Testis (tissue), 2 donors: ENCODE results near the gene CD27.

ENCODE experiments used
- POLR2A ChIP-seq: fragments of 450-650 bp; IDR thresholded peaks from one replicate; pipeline ENCODE4 v1.6.1; 2017; ENCODE audit warnings: antibody characterized with exemption, mild to moderate bottlenecking, moderate library complexity
- TF ChIP-seq, protein P1 (sequence below), 3 experiments: fragments of 450-650 bp in 2 of 3; fragments of 200-600 bp in 1 of 3; sonication (generic) in 1 of 3; IDR thresholded peaks; one replicate each; pipeline ENCODE4 v1.5.1; 2016 to 2019; ENCODE audit warnings: antibody characterized with exemption in 3 of 3, mild to moderate bottlenecking in 2 of 3, moderate library complexity in 1 of 3

DNA sequence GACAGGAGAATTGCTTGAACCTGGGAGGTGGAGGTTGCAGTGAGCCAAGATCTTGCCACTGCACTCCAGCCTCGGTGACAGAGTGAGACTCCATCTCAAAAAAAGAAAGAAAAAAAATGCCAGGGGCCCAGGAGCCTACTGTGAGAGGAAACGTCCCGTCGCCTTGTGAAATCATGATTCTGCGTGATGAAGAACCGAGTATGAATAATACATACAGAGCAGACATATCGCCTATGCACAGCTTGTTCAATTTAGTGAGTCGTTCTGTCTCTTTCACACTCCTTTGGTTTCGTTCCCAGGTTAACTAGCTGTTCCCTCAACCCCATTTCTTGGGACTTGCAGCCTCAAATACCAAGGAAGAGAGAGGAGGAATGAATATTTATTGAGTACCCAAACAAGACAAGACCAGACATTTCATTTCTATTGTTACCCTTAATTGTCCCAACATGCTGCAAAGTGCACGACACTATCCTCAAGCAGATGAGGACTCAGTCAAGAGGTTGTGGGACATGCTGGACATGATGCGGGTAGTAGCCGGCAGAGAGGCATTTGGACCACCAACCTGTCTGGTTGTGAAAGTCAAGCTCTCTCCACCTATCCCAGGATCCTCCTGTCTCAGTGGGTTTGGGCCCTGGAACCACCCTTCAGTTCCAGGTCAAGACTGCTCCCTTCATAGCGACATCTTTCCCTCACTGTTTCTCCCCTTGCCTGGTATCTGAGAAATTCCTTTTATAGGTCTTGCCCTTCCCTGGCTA is 8.6 kb upstream of the CD27 start:
- TF ChIP-seq POLR2A: no peak
- TF ChIP-seq, protein P1, sequence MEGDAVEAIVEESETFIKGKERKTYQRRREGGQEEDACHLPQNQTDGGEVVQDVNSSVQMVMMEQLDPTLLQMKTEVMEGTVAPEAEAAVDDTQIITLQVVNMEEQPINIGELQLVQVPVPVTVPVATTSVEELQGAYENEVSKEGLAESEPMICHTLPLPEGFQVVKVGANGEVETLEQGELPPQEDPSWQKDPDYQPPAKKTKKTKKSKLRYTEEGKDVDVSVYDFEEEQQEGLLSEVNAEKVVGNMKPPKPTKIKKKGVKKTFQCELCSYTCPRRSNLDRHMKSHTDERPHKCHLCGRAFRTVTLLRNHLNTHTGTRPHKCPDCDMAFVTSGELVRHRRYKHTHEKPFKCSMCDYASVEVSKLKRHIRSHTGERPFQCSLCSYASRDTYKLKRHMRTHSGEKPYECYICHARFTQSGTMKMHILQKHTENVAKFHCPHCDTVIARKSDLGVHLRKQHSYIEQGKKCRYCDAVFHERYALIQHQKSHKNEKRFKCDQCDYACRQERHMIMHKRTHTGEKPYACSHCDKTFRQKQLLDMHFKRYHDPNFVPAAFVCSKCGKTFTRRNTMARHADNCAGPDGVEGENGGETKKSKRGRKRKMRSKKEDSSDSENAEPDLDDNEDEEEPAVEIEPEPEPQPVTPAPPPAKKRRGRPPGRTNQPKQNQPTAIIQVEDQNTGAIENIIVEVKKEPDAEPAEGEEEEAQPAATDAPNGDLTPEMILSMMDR (IDR thresholded peaks at IDR 0.05): no peak
